IMR-90 (cell line): Measurements from ENCODE around the gene ACTA2. TPM values are rescaled to one million over a fixed set of nuclear protein-coding genes. Genes with fewer than 3 reads are reported as not detected.

Experiments
- ATAC-seq: fragments of 200-7000 bp; cut with Tn5 transposase; 2 replicates; pipeline ENCODE4 v1.9.1; 2020; ENCODE audit warnings: low read depth, mild to moderate bottlenecking, moderate library complexity
- BruUV-seq: library from RNA; stranded (reverse); fragments of 400-500 nt; replicated peaks from 2 replicates; lab custom pipeline; 2021; lab: Mats Ljungman, UMichigan
- CTCF ChIA-PET: fragments of 300-600 bp; formaldehyde crosslinking; extraction: SDS; loops from one replicate; lab custom pipeline; 2021; ENCODE audit warnings: antibody characterized with exemption; lab: Yijun Ruan, JAX
- POLR2A ChIA-PET: fragments of 300-600 bp; sonication (Branson Sonifier 250); formaldehyde crosslinking; loops from one replicate; lab custom pipeline; 2022; ENCODE audit warnings: antibody characterized with exemption; ENCODE audit not compliant: unreplicated experiment; lab: Charles Lee
- DNase-seq: peaks from one replicate; pipeline ENCODE4 v3.0.0; 2013
- H2AFZ ChIP-seq: replicated peaks from 2 replicates; pipeline ENCODE3; 2013; ENCODE audit warnings: low read length, mild to moderate bottlenecking; ENCODE audit not compliant: poor library complexity
- H2AK5ac ChIP-seq: 2 replicates; pipeline ENCODE4 v1.6.1; 2013; ENCODE audit warnings: low read depth, low read length, inconsistent platforms
- H2AK9ac ChIP-seq: replicated peaks from 2 replicates; pipeline ENCODE3; 2013; ENCODE audit warnings: mild to moderate bottlenecking, low read depth, low read length, moderate library complexity; ENCODE audit not compliant: poor library complexity
- H2BK120ac ChIP-seq: 2 replicates; pipeline ENCODE4 v1.6.1; 2013; ENCODE audit warnings: low read depth, low read length, inconsistent platforms
- H2BK15ac ChIP-seq: 3 replicates; pipeline ENCODE4 v1.6.1; 2013; ENCODE audit warnings: low read depth, low read length, inconsistent platforms
- H2BK20ac ChIP-seq: 2 replicates; pipeline ENCODE4 v1.6.1; 2013; ENCODE audit warnings: low read depth, mild to moderate bottlenecking, inconsistent platforms, low read length, moderate library complexity
- H2BK5ac ChIP-seq: 2 replicates; pipeline ENCODE4 v1.6.1; 2013; ENCODE audit warnings: mild to moderate bottlenecking, low read depth, low read length, inconsistent platforms; ENCODE audit not compliant: poor library complexity, severe bottlenecking
- H3K14ac ChIP-seq: replicated peaks from 2 replicates; pipeline ENCODE4 v1.6.1; 2013; ENCODE audit warnings: low read depth, low read length, inconsistent platforms
- H3K18ac ChIP-seq: 2 replicates; pipeline ENCODE4 v1.6.1; 2013; ENCODE audit warnings: low read depth, low read length, control low read depth
- H3K23ac ChIP-seq: 2 replicates; pipeline ENCODE4 v1.6.1; 2013; ENCODE audit warnings: low read depth, low read length, inconsistent platforms
- H3K27ac ChIP-seq: 2 replicates; pipeline ENCODE4 v1.5.1; 2013; ENCODE audit warnings: mild to moderate bottlenecking, control low read depth, low read length; ENCODE audit not compliant: insufficient read depth
- H3K27me3 ChIP-seq: 2 replicates; pipeline ENCODE4 v1.6.1; 2013; ENCODE audit warnings: low read length; ENCODE audit not compliant: control insufficient read depth, insufficient read depth
- H3K36me3 ChIP-seq: 2 replicates; pipeline ENCODE4 v1.6.1; 2013; ENCODE audit warnings: low read length, mixed read lengths; ENCODE audit not compliant: control insufficient read depth, insufficient read depth
- H3K4ac ChIP-seq: 2 replicates; pipeline ENCODE4 v1.6.1; 2013; ENCODE audit warnings: low read depth, low read length, inconsistent platforms
- H3K4me1 ChIP-seq: 2 replicates; pipeline ENCODE4 v1.6.1; 2013; ENCODE audit warnings: low read length, mixed read lengths; ENCODE audit not compliant: control insufficient read depth, insufficient read depth
- H3K4me2 ChIP-seq: 2 replicates; pipeline ENCODE4 v1.6.1; 2013; ENCODE audit warnings: low read depth, mild to moderate bottlenecking, control low read depth, low read length, moderate library complexity
- H3K4me3 ChIP-seq: 2 replicates; pipeline ENCODE4 v1.5.1; 2013; ENCODE audit warnings: low read depth, mild to moderate bottlenecking, control low read depth, low read length, moderate library complexity; ENCODE audit not compliant: insufficient read depth
- H3K56ac ChIP-seq: 2 replicates; pipeline ENCODE4 v1.6.1; 2013; ENCODE audit warnings: low read length, inconsistent platforms; ENCODE audit not compliant: insufficient read depth; ENCODE audit errors: extremely low read depth
- H3K79me1 ChIP-seq, 2 experiments: 2 replicates each; pipeline ENCODE4 v1.6.1; 2013; ENCODE audit warnings: low read length in 2 of 2, inconsistent platforms in 1 of 2, low read depth in 1 of 2
- H3K9ac ChIP-seq: 2 replicates; pipeline ENCODE4 v1.6.1; 2013; ENCODE audit warnings: low read depth, low read length, control low read depth
- H3K9me1 ChIP-seq: 2 replicates; pipeline ENCODE4 v1.6.1; 2013; ENCODE audit warnings: low read length, inconsistent platforms; ENCODE audit not compliant: insufficient read depth
- H3K9me3 ChIP-seq: 2 replicates; pipeline ENCODE4 v1.6.1; 2013; ENCODE audit warnings: low read length; ENCODE audit not compliant: control insufficient read depth, insufficient read depth
- H4K20me1 ChIP-seq: 2 replicates; pipeline ENCODE4 v1.6.1; 2013; ENCODE audit warnings: low read length, inconsistent platforms; ENCODE audit not compliant: insufficient read depth
- H4K5ac ChIP-seq: 2 replicates; pipeline ENCODE4 v1.6.1; 2013; ENCODE audit warnings: mild to moderate bottlenecking, low read depth, low read length, control low read depth
- H4K8ac ChIP-seq, 2 experiments: 2 replicates each; pipeline ENCODE4 v1.6.1; 2013; ENCODE audit warnings: low read depth in 2 of 2, low read length in 2 of 2, control low read depth in 1 of 2, inconsistent platforms in 1 of 2
- H4K91ac ChIP-seq: 2 replicates; pipeline ENCODE4 v1.6.1; 2013; ENCODE audit warnings: low read depth, low read length, inconsistent platforms; ENCODE audit not compliant: insufficient read depth
- BHLHE40 ChIP-seq: fragments of 150-350 bp; IDR thresholded peaks from 2 replicates; pipeline ENCODE4 v1.6.1; 2016; ENCODE audit warnings: mild to moderate bottlenecking, low read depth, low read length
- CEBPB ChIP-seq: IDR thresholded peaks from 2 replicates; pipeline ENCODE4 v1.6.1; 2012; ENCODE audit warnings: low read depth, low read length, improper control_type of control experiment
- CHD1 ChIP-seq: IDR thresholded peaks from 2 replicates; pipeline ENCODE4 v1.6.1; 2012; ENCODE audit warnings: low read depth, low read length, improper control_type of control experiment
- FOS ChIP-seq: fragments of 150-350 bp; IDR thresholded peaks from 2 replicates; pipeline ENCODE4 v1.6.1; 2016; ENCODE audit warnings: low read depth, low read length
- MAFK ChIP-seq: IDR thresholded peaks from 2 replicates; pipeline ENCODE4 v1.6.1; 2012; ENCODE audit warnings: low read depth, low read length, improper control_type of control experiment
- MAZ ChIP-seq: IDR thresholded peaks from 2 replicates; pipeline ENCODE4 v1.6.1; 2012; ENCODE audit warnings: low read depth, mild to moderate bottlenecking, low read length, improper control_type of control experiment, moderate library complexity, borderline replicate concordance
- MXI1 ChIP-seq: IDR thresholded peaks from 2 replicates; pipeline ENCODE4 v1.6.1; 2012; ENCODE audit warnings: low read depth, mild to moderate bottlenecking, low read length, moderate library complexity, borderline replicate concordance
- NFE2L2 ChIP-seq: fragments of 150-350 bp; IDR thresholded peaks from 2 replicates; pipeline ENCODE4 v1.6.1; 2016; ENCODE audit warnings: low read depth, mild to moderate bottlenecking, low read length
- POLR2A ChIP-seq: IDR thresholded peaks from 2 replicates; pipeline ENCODE4 v1.6.1; 2012; ENCODE audit warnings: mild to moderate bottlenecking, low read depth, low read length
- RAD21 ChIP-seq: IDR thresholded peaks from 2 replicates; pipeline ENCODE4 v1.6.1; 2012; ENCODE audit warnings: low read length, improper control_type of control experiment
- RCOR1 ChIP-seq: IDR thresholded peaks from 2 replicates; pipeline ENCODE4 v1.6.1; 2012; ENCODE audit warnings: mild to moderate bottlenecking, low read length, improper control_type of control experiment; ENCODE audit not compliant: insufficient replicate concordance
- RFX5 ChIP-seq: IDR thresholded peaks from 2 replicates; pipeline ENCODE4 v1.8.0; 2012; ENCODE audit warnings: low read depth, mild to moderate bottlenecking, low read length, moderate library complexity
- SMC3 ChIP-seq: fragments of 150-350 bp; IDR thresholded peaks from 2 replicates; pipeline ENCODE4 v1.6.1; 2016; ENCODE audit warnings: low read depth, mild to moderate bottlenecking, antibody characterized with exemption, low read length, moderate library complexity
- WGBS, 2 experiments: methylation state at CpG; one replicate each; pipeline versions ENCODE4 v1.1.5 to v1.1.7; 2013; ENCODE audit warnings: missing lambda C conversion rate in 2 of 2; ENCODE audit not compliant: insufficient read length in 1 of 2; ENCODE audit errors: extremely low coverage in 2 of 2; 5-methylcytosine and 5-hydroxymethylcytosine counted together
- dilution Hi-C: fragments of 300-500 bp; cut with HindIII; formaldehyde crosslinking; loops from one replicate; pipeline ENCODE4 v1.14.3; 2018; ENCODE audit warnings: low sequenced_read_pairs; ENCODE audit not compliant: unreplicated experiment
- in situ Hi-C: fragments of 300-500 bp; cut with MboI; formaldehyde crosslinking; loops from 3 replicates; pipeline ENCODE4 v1.14.3; 2019; ENCODE audit warnings: low sequenced_read_pairs, inconsistent platforms, mixed read lengths
- intact Hi-C: fragments of 100-400 bp; cut with micrococcal nuclease; formaldehyde crosslinking; loops from 2 replicates; pipeline ENCODE4 v1.10.0; 2022
- polyA plus RNA-seq, 3 experiments: library from polyadenylated mRNA; depleted of rRNA; stranded (reverse); fragments of >200 nt; gene quantifications; 2 replicates each; pipeline ENCODE4 v1.2.3, GENCODE V29; 2012; ENCODE audit warnings: low replicate concordance in 1 of 3
- total RNA-seq: library from RNA; depleted of rRNA; stranded (reverse); fragments of >200 nt; gene quantifications from 2 replicates; pipeline ENCODE4 v1.2.3, GENCODE V29; 2012
- TF ChIP-seq, protein P1 (sequence below): fragments of 150-350 bp; IDR thresholded peaks from 2 replicates; pipeline ENCODE4 v1.6.1; 2016; ENCODE audit warnings: low read depth, mild to moderate bottlenecking, low read length, moderate library complexity, borderline replicate concordance
- TF ChIP-seq, protein P2 (sequence below): fragments of 150-350 bp; IDR thresholded peaks from 2 replicates; pipeline ENCODE4 v1.6.1; 2017; ENCODE audit warnings: mild to moderate bottlenecking, antibody characterized with exemption, low read length, low read depth
- TF ChIP-seq, protein P3 (sequence below): conservative IDR thresholded peaks from 2 replicates; pipeline ENCODE4 v1.5.1; 2012; ENCODE audit warnings: mild to moderate bottlenecking, low read depth, low read length, improper control_type of control experiment

ACTA2 gene
- total and polyA plus RNA-seq, 2 of the 4 experiments (the other 2 are of a cell fraction), result 978 to 1,235 TPM

DNA sequence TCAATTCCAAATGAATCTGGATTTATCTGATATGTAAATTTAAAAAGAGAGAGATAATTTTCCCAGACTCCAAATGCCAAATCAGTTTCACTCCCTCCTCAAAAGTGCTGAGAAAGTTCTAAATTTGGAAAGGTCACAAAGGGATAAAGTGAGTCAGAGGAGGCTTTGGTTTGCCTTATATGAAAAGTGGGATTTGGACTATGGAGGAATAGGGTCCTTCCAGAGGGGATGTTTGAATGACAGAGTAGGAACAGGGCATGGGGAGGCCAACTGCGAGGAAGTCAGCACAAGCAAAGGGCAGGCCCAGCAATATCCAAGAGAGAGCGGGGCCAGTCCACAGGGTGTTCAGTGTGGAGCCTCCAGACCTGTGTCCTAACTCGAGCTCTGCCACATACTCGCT lies 28.2 kb upstream of the ACTA2 start:
- in situ Hi-C loops, result loop anchor here (5.0 kb wide), 1 partner anchor 38 kb away; no protein-coding TSS in a partner anchor
- 0 out of 2 replicates have a peak overlapping the region, but pooled peaks have one; percentile 30 for H3K4ac ChIP-seq

More for the DNA sequence above, 28.2 kb upstream of the ACTA2 start:
- Histone ChIP-seq H3K18ac (no peak overlapping the region), H3K23ac (no peak overlapping the region), H2AK5ac (peak overlapping the region; percentile 27; the same call in 1 of the 2 replicates), H2BK5ac (no peak overlapping the region), H3K4me3 (no peak overlapping the region), H3K9me3 (no peaks in the 10 kb centered on the region), H3K9ac (no peak overlapping the region), H2AFZ (no peak overlapping the region), H3K9me1 (peaks cover 7% of the 10 kb centered on the region; the same call in 1 of the 2 replicates), H4K20me1 (0 out of 2 replicates have a peak, but pooled peaks cover 3% of the 10 kb centered on the region), H2BK120ac (peak overlapping the region; percentile 26; the same call in 1 of the 2 replicates), H3K4me1 (peaks cover 10% of the 10 kb centered on the region), H3K27me3 (no peaks in the 10 kb centered on the region), H4K91ac (no peak overlapping the region), H3K27ac (no peak overlapping the region), H2BK15ac (peak overlapping the region; percentile 29; the same call in 1 of the 3 replicates), H3K56ac (no peak overlapping the region), H4K5ac (no peak overlapping the region), H2AK9ac (no peak overlapping the region), H3K14ac (peak overlapping the region; percentile 35; the same call in 1 of the 2 replicates), H2BK20ac (no peak overlapping the region), H4K8ac (peak overlapping the region in 1 of 2 experiments; percentile 14; a peak in 1 of 4 replicates), H3K79me1 (peaks cover 31 to 47% of the 10 kb centered on the region in 2 experiments), H3K4me2 (peak overlapping the region; percentile 10; the same call in 1 of the 2 replicates), H3K36me3 (no peaks in the 10 kb centered on the region; the same call in 1 of the 2 replicates)
- CTCF ChIA-PET, result no interaction called here
- no peak for DNase-seq
- no peak for ATAC-seq
- intact Hi-C loops, result no loop called here
- no TSS peak for BruUV-seq
- TF ChIP-seq MAFK, result no peak
- no peak for TF ChIP-seq RAD21
- TF ChIP-seq CEBPB, result no peak
- TF ChIP-seq RCOR1, result no peak
- no peak for TF ChIP-seq FOS
- no peak for TF ChIP-seq MAZ
- TF ChIP-seq POLR2A, result no peak
- no peak for TF ChIP-seq CHD1
- TF ChIP-seq SMC3, result no peak
- TF ChIP-seq, protein P1, sequence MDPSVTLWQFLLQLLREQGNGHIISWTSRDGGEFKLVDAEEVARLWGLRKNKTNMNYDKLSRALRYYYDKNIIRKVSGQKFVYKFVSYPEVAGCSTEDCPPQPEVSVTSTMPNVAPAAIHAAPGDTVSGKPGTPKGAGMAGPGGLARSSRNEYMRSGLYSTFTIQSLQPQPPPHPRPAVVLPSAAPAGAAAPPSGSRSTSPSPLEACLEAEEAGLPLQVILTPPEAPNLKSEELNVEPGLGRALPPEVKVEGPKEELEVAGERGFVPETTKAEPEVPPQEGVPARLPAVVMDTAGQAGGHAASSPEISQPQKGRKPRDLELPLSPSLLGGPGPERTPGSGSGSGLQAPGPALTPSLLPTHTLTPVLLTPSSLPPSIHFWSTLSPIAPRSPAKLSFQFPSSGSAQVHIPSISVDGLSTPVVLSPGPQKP, result no peak
- TF ChIP-seq, protein P2, sequence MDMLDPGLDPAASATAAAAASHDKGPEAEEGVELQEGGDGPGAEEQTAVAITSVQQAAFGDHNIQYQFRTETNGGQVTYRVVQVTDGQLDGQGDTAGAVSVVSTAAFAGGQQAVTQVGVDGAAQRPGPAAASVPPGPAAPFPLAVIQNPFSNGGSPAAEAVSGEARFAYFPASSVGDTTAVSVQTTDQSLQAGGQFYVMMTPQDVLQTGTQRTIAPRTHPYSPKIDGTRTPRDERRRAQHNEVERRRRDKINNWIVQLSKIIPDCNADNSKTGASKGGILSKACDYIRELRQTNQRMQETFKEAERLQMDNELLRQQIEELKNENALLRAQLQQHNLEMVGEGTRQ, result no peak
- TF ChIP-seq NFE2L2, result no peak
- TF ChIP-seq BHLHE40, result no peak
- no peak for TF ChIP-seq RFX5
- TF ChIP-seq, protein P3, sequence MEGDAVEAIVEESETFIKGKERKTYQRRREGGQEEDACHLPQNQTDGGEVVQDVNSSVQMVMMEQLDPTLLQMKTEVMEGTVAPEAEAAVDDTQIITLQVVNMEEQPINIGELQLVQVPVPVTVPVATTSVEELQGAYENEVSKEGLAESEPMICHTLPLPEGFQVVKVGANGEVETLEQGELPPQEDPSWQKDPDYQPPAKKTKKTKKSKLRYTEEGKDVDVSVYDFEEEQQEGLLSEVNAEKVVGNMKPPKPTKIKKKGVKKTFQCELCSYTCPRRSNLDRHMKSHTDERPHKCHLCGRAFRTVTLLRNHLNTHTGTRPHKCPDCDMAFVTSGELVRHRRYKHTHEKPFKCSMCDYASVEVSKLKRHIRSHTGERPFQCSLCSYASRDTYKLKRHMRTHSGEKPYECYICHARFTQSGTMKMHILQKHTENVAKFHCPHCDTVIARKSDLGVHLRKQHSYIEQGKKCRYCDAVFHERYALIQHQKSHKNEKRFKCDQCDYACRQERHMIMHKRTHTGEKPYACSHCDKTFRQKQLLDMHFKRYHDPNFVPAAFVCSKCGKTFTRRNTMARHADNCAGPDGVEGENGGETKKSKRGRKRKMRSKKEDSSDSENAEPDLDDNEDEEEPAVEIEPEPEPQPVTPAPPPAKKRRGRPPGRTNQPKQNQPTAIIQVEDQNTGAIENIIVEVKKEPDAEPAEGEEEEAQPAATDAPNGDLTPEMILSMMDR, result no peak
- no peak for TF ChIP-seq MXI1
- POLR2A ChIA-PET, result no interaction called here
- no CpG with 5 or more reads among the region's 4 CpGs for WGBS, 2 experiments
- dilution Hi-C loops, result no loop called here
